ENCODE data around the gene NRF1.

- TF ChIP-seq EP300 (IDR thresholded peaks at IDR 0.05) (no peak), POLR2A (IDR thresholded peaks at IDR 0.05) (no peak), CTCF (IDR thresholded peaks at IDR 0.05) (no peak)
Observed at GRCh38 chr7:129670656-129671055, 59.1 kb downstream of the NRF1 start.

All from ovary (tissue), 3 donors.